NCI-H2227 (cell line): ENCODE measurements around the gene SIRPB1.
"Not testable (repeated sequence)": the region's sequence is repeated elsewhere in the genome, so short reads cannot be mapped to it uniquely, and the experiment has no call there.

ENCODE experiments used
- DNase-seq: peaks from one replicate; lab custom pipeline; 2025; ENCODE audit not compliant: unreplicated experiment; lab: John Stamatoyannopoulos, UW

The SIRPB1 gene

DNA sequence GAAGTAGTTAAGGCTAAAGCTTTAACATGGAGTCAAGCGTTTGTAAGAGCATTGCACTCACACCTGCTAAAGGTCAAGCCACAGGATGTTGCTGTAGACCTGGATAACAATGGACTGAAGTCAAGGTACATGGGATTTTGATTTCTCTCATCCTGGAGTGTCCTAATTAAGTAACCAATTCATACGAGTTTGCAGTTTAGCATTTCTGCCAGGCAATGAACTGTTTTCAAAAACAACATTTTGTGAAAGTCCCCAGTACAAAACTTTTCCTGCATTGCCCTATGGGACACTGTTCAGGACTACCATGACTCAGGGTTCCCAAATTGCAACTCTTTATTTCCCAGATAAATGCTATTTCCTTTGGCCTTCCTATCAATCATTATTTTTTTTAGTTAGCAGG is 17.4 kb upstream of the SIRPB1 start:
- no peak for DNase-seq

GRCh38 chr20:1636621-1637020 is 16.8 kb upstream of the SIRPB1 start:
- DNase-seq, result no peak

GRCh38 chr20:1635291-1635979 is 15.6 kb upstream of the SIRPB1 start:
- DNase-seq, result no peak

- DNase-seq, result no peak
These were observed 13.7 kb upstream of the SIRPB1 start for GRCh38 chr20:1633535-1633934.

DNA sequence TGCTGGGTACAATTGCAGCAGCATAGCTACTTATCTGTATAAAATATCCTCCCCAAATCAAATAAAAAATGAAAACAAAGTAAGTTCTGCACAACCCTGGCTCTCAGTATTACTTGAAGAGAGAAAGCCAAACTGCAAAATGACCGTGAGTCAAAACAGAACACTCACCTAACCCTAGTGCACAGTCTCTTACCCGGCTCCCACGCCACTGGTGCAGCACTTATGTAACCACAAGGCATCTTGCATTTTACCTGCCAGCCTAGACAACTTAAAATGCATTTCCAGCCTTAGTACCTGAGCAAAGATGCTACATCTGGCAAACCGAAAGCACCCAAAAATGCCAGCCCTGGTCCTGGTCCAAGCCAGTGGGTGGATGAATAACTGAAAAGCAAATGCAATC is 12.4 kb upstream of the SIRPB1 start:
- DNase-seq, result no peak

DNA sequence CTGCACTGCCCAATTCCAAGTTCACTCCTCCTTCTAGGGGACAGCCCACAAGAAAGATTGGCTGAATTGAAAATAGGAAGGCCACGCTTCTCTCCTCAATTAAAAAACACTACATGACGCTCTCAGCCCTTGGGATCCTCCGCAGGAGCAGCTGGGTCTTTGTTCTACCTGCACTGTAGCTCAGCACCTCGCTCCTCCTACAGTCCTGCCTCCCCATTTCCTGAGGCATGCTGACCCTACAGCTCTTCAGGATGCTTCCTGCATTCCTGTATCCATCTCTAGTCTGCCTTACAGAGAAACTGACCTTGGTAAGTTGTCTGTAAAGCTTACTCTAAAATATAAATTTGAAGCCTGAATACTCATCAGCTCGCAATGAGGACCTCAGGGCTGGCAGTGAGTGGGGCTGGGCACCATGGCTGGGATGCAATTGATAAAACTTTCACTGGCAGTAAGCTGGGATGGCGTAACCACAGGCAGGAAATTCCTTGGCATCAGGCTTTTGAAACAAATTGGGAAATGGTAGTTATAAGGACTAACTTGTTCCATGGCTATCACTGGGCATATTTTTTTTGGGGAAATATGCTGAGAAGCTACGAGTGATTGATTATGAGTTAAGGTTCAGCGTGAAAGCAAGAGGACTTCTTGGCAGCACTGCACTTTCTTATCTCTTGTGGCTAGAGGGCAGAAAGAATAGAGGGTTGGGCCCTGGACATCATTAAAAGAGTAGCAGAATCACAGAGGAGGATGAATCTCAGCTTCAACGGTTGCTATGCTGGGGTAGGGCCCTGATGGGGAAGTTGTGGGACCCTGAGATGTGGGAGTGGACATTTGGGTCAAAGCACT is 11.7 kb upstream of the SIRPB1 start:
- no peak for DNase-seq

GRCh38 chr20:1630186-1630585 is 10.4 kb upstream of the SIRPB1 start:
- DNase-seq, result no peak

DNA sequence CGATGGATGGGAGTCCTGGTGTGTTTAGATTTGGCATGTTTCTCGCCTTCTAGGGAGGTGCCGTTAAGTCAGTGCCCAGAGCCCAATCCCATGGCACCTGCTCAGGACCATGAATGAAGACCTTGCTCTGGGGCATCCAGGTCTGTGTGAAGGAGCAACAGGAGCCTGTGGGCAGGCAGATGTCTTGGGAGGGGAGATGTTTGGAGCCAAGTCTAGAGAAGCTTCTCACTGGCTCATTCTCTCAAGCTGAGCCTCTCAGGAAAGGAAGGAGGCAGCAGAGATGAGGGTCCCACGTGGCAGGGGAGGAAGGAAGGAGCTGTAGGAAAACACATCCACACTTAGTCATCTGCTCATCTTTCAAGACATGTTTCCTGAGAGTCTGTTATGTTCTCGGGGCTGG is 9.5 kb upstream of the SIRPB1 start:
- no peak for DNase-seq

- DNase-seq, result no peak
These were observed 8.8 kb upstream of the SIRPB1 start for GRCh38 chr20:1628621-1629020.

GRCh38 chr20:1627200-1627550 is 7.4 kb upstream of the SIRPB1 start:
- no peak for DNase-seq

DNA sequence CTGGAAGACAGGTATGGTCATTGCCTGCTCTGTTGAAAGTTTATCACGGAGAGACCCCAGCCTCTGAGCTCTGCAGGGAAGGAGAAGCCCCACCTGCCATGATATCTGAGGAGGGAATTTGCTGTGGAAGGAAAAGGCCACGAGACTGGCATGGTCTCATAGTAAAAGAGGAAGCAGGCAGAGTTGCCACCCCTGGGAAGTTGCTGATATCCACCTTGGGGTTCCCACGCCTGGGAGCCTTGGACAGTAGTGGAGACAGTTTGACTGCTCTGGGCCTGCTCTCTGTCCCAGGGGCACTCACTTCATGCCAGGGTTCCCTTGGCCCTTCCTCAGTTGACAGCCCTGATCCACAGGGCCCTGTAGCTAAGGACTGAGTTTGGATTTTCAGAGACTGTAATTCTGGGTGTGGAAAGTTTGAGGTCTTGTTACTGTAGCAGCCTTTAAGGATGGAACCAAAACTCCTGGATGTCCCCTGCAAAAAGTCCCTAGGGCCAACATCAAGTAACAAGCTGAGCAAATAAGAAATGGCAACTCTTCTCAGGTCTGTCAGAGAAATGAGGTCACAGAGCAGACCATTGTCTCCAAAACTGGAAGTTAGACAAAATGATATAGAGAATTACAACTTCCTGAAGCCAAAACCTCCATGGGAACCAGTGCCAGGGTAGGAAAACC is 6.9 kb upstream of the SIRPB1 start:
- DNase-seq, result no peak

DNA sequence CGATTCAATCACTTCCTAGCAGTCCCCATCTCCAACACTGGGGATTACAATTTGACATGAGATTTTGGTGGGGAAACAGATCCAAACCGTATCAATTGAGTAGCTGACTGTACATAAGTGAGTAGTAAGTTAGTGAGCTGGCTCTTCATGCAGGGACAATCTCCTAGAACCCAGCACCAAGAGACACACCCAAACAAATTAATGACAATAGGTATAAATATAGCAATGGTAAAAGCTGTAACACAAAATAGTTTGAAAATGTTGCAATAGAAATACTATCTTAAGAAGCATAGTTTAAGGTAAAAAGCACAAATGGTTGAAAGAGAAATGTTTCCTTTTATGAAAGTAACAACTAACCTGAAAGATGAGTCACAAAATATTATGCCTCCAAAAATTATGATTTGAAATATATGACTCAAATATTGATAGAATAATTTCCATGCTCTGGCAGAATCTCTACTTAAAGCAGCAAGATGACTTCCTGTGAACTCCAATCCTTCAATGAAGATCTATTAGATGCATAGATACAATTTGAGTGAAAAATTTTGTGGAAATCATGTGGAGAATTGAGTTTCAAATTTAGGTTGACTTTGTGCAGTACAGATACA is 5.4 kb upstream of the SIRPB1 start:
- no peak for DNase-seq

DNA sequence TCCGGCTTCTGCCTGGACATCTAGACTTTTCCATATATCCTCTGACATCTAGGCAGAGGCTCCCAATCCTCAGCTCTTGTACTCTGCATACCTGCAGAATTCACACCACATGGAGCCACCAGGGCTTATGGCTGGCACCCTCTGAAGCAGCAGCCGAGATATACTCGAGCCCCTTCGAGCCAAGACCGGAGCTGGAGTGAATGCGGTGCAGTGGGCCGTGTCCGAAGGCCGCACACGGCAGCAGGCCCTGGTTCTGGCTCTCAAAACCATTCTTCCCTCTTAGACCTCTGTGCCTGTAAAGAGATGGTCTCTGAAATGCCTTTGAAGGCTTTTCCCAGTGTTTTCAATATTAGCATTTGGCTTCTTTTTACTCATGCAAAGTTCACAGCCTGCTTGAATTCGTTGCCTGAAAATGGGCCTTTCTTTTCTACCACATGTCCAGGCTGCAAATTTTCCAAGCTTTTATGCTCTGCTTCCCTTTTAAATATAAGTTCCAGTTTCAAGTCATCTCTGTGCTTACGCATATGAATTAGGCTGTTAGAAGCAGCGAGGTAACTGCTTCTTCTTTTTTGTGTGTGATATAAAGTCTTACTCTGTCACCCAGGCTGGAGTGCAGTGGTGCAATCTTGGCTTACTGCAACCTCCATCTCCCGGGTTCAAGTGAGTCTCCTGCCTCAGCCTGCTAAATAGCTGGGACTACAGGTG is 3.8 kb upstream of the SIRPB1 start:
- DNase-seq, result no peak

DNA sequence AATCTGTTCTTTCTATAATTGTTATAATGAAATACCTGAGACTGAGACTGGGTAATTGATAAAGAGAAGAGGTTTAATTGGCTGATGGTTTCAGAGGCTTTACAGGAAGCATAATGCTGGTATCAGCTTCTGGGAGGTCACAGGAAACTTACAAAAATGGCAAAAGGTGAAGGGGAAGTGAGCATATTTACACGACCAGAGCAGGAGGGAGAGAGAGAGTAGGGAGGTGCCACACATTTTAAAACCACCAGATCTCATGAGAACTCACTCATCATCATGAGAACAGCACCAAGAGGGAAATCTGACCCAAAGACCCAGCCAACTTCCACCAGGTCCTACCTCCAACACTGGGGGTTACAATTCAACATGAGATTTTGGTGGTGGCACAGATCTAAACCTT is 2.6 kb upstream of the SIRPB1 start:
- DNase-seq, result no peak

DNA sequence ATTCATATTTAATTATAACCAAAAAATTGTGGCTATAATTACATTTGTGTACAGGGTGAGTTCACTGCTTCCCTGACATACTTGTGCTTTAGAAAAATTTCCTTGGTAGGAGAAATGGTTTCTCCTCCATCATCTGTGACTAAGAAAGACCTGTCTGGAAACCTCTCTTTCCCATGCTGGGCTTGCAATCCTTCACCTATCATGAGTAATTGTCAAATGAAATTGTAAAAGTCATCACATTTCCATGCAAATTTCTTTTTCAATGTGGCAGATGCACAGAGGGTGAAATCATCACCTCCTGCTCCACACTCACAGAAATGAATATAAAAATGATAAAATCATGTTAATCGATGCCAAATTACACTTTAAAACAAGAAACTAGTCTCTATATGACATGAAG is 1.5 kb upstream of the SIRPB1 start:
- no peak for DNase-seq

DNA sequence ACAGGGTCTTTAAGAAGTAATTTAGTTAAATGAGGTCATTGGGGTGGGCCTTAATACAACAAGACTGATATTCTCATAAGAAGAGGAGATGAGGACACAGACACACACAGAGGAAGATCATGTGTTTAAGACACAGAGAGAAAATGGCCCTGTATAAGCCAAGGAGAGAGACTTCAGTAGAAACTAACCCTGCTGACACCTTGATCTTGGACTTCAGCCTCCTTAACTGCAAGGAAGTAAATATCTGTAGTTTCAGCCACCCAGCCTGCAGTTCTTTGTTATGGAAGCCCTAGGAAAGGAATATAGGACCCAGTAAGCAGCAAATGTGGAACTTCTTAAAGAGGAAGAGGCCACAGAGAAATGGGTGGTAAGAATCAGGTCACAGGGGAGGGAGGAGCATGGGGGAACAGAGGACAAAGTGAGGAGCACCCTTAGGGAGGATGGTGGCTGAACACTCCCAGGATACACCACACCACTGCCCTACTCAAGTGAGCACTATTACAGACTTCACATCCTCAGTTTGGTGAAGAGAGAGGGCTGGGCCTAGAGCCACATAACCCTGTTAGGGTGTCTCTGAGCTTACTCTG is 762 bp downstream of the SIRPB1 start:
- DNase-seq, result no peak

GRCh38 chr20:1618479-1618878 is 1.3 kb downstream of the SIRPB1 start:
- DNase-seq, result no peak

DNA sequence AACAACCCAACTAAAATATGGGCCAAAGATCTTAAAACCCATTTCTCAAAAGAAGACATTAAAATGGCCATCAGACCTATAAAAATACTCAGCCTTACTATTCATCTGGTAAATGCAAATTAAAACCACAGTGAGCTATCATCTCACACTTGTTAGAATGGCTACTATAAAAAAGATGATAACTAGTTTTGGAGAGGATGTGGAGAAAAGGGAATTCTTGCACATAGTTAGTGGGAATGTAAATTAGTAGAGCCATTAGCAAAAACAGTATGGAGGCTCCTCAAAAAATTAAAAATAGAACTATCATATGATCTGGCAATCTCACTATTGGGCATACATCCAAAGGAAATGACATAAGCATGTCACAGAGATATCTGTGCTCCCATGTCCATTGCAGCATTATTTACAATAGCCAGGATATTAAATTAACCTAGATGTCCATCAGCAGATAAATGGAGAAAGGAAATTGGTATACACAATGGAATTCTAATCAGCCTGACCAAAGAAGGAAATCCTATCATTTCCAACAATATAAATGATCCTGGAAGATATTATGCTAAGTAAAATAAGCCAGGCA is 2.9 kb downstream of the SIRPB1 start:
- no peak for DNase-seq

DNA sequence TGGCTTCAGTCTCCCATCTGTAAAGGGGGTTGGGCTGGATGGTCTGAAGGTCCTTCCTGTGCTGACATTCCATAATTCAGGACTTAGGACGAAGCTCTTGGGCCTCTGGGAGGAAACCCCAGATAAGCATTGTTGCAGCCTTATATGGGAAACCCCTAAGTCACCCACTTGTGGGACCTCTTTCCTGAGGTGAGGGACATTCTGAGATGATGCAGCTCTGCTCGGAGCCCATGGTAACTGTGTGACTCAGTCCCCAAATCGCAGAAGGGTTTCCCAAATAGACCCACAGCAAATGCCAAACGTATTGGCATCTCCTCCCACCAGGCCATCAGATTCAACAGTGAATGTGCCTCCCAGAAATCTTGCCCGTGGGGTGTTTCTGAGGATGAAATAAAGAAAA is 9.4 kb downstream of the SIRPB1 start:
- not testable (repeated sequence) for DNase-seq

DNA sequence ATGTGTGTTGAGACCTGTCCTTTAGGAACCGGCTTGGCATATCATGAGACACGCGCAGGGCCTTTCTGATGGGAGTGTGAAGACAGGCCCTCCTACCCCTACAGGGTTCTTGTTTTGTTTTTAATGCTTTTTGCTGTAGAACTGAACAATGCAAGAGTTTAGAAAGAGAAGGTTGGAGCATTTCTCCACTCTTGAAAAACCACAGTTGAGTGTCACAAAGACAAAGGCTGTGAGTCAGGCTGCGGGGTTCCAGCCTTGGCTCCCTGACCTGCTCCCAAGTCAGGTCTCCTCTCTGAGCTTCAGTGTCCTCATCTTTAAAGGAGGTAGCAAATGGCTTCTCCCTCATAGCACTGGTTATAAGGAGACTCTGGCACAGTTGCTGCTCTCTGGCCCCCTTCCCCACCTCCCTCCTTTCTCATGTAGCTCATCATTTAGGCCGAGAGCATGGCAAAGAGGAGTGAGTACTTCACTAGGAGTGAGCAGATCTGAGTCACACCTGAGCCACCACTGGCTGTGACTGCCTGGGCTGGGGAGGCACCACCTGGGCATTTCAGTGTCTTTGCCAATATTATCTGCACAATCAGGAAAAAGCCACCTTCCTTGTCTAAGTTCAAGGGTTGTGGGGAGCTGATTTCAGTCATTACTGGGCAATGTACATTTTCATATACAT is 11.0 kb downstream of the SIRPB1 start:
- not testable (repeated sequence) for DNase-seq
